K562 (cell line): ENCODE results near the gene NCBP2. TPM values are rescaled to one million over a fixed set of nuclear protein-coding genes. Genes with fewer than 3 reads are reported as not detected.

ENCODE experiments used
- ATF4 ChIP-seq: fragments of 450-650 bp; formaldehyde crosslinking; IDR thresholded peaks from 2 replicates; pipeline ENCODE4 v1.4.0; 2022; ENCODE audit warnings: mild to moderate bottlenecking, moderate library complexity
- MGA ChIP-seq: fragments of 450-650 bp; IDR thresholded peaks from 2 replicates; pipeline ENCODE4 v1.6.1; 2016; ENCODE audit warnings: mild to moderate bottlenecking, moderate library complexity
- MTF1 ChIP-seq: fragments of 250-450 bp; sonication (Bioruptor Pico); IDR thresholded peaks from 2 replicates; pipeline ENCODE4 v1.9.0; 2021; ENCODE audit warnings: moderate library complexity, mild to moderate bottlenecking, inconsistent platforms, borderline replicate concordance
- ZBTB7A ChIP-seq: IDR thresholded peaks from 2 replicates; pipeline ENCODE4 v1.6.1; 2011; ENCODE audit warnings: low read depth, mild to moderate bottlenecking, low read length, moderate library complexity, borderline replicate concordance; ENCODE audit not compliant: control insufficient read depth
- ZNF76 ChIP-seq: fragments of 250-450 bp; sonication (Bioruptor Pico); IDR thresholded peaks from 2 replicates; pipeline ENCODE4 v1.4.0; 2020; ENCODE audit warnings: mild to moderate bottlenecking, moderate library complexity, borderline replicate concordance
- polyA plus RNA-seq, 8 experiments: library from polyadenylated mRNA; depleted of rRNA in 4 of 8; stranded (reverse) in 5 of 8; unstranded in 3 of 8; fragments of >200 nt; fragmentation: Nextera tagmentation in 2 of 8; fragmentation: Illumina TruSeq in 1 of 8; extraction: Ambion mirVana in 2 of 8; extraction: Trizol in 1 of 8; gene quantifications; 2 replicates each; pipeline versions ENCODE4 v1.2.1 to v1.2.3, GENCODE V29; 2011 to 2014; ENCODE audit warnings: inconsistent platforms in 1 of 8, missing spikeins in 1 of 8
- total RNA-seq, 7 experiments: library from RNA; depleted of rRNA in 6 of 7; stranded (reverse); fragments of >200 nt in 6 of 7; fragmentation: Illumina TruSeq in 2 of 7; extraction: Trizol in 2 of 7; gene quantifications; 2 replicates each; pipeline versions ENCODE4 v1.2.1 to v1.2.3, GENCODE V29; 2011 to 2021; ENCODE audit warnings: low replicate concordance in 1 of 7
- TF ChIP-seq, protein P1 (sequence below): fragments of 250-450 bp; sonication (Bioruptor Pico); IDR thresholded peaks from 2 replicates; pipeline ENCODE4 v1.4.0; 2020; ENCODE audit warnings: mild to moderate bottlenecking, moderate library complexity, borderline replicate concordance
- TF ChIP-seq, protein P2 (sequence below): fragments of 450-650 bp; conservative IDR thresholded peaks from 2 replicates; pipeline ENCODE4 v1.6.1; 2016; ENCODE audit warnings: missing genetic modification characterization, low read depth, mild to moderate bottlenecking, missing compliant biosample characterization, moderate library complexity
- TF ChIP-seq, protein P3 (sequence below): fragments of 450-650 bp; formaldehyde crosslinking; IDR thresholded peaks from 2 replicates; pipeline ENCODE4 v1.4.0; 2020; ENCODE audit warnings: mild to moderate bottlenecking, moderate library complexity

The NCBP2 gene
- total and polyA plus RNA-seq, 9 of the 15 experiments (the other 6 are each of a cell fraction or from before 2014, with no cell fraction given), result 56.4 to 102 (median 82.3) TPM

- peak; percentile 81 for TF ChIP-seq MGA
- peak; percentile 85 for TF ChIP-seq ZNF76 (CRISPR knock-in tag)
- TF ChIP-seq ATF4 (CRISPR knock-in tag), result peak; percentile 72; the same call in 1 of the 2 replicates
- TF ChIP-seq ZBTB7A, result peak; percentile 86
- TF ChIP-seq, protein P1, sequence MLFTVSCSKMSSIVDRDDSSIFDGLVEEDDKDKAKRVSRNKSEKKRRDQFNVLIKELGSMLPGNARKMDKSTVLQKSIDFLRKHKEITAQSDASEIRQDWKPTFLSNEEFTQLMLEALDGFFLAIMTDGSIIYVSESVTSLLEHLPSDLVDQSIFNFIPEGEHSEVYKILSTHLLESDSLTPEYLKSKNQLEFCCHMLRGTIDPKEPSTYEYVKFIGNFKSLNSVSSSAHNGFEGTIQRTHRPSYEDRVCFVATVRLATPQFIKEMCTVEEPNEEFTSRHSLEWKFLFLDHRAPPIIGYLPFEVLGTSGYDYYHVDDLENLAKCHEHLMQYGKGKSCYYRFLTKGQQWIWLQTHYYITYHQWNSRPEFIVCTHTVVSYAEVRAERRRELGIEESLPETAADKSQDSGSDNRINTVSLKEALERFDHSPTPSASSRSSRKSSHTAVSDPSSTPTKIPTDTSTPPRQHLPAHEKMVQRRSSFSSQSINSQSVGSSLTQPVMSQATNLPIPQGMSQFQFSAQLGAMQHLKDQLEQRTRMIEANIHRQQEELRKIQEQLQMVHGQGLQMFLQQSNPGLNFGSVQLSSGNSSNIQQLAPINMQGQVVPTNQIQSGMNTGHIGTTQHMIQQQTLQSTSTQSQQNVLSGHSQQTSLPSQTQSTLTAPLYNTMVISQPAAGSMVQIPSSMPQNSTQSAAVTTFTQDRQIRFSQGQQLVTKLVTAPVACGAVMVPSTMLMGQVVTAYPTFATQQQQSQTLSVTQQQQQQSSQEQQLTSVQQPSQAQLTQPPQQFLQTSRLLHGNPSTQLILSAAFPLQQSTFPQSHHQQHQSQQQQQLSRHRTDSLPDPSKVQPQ (CRISPR knock-in tag), result peak; percentile 23; the same call in 1 of the 2 replicates
- TF ChIP-seq MTF1 (CRISPR knock-in tag), result peak; percentile 67; the same call in 1 of the 2 replicates
- TF ChIP-seq, protein P2, sequence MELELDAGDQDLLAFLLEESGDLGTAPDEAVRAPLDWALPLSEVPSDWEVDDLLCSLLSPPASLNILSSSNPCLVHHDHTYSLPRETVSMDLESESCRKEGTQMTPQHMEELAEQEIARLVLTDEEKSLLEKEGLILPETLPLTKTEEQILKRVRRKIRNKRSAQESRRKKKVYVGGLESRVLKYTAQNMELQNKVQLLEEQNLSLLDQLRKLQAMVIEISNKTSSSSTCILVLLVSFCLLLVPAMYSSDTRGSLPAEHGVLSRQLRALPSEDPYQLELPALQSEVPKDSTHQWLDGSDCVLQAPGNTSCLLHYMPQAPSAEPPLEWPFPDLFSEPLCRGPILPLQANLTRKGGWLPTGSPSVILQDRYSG (tag), result peak; percentile 92
- TF ChIP-seq, protein P3, sequence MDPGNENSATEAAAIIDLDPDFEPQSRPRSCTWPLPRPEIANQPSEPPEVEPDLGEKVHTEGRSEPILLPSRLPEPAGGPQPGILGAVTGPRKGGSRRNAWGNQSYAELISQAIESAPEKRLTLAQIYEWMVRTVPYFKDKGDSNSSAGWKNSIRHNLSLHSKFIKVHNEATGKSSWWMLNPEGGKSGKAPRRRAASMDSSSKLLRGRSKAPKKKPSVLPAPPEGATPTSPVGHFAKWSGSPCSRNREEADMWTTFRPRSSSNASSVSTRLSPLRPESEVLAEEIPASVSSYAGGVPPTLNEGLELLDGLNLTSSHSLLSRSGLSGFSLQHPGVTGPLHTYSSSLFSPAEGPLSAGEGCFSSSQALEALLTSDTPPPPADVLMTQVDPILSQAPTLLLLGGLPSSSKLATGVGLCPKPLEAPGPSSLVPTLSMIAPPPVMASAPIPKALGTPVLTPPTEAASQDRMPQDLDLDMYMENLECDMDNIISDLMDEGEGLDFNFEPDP (CRISPR knock-in tag), result 0 out of 2 replicates have a peak, but pooled peaks have one; percentile 18
Observed at GRCh38 chr3:196969134-196969659, 26.9 kb upstream of the NCBP2 start (continued).
